Measurements from ENCODE around the gene CHAC1.

DNA sequence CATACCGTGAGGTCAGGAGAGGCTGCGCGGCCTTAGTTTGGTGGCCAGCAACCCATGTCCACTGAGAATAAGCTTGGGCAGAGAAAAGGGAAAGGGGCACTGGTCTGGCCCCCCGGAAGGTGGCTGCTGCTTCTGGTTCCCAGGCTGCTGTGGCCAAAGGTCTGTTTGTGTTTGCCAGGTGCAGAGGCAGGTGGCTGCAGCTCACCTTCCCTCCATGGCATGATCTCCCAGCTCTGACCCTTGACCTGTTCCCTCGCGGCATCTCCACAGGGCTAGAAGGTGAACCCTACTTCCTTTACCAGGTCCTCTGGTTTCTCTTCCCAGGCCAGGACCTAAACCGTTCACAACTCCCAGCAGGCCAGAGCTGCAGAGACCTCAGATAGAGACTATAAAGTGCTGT, 45.2 kb upstream of the CHAC1 start:
- TF ChIP-seq, protein P1, sequence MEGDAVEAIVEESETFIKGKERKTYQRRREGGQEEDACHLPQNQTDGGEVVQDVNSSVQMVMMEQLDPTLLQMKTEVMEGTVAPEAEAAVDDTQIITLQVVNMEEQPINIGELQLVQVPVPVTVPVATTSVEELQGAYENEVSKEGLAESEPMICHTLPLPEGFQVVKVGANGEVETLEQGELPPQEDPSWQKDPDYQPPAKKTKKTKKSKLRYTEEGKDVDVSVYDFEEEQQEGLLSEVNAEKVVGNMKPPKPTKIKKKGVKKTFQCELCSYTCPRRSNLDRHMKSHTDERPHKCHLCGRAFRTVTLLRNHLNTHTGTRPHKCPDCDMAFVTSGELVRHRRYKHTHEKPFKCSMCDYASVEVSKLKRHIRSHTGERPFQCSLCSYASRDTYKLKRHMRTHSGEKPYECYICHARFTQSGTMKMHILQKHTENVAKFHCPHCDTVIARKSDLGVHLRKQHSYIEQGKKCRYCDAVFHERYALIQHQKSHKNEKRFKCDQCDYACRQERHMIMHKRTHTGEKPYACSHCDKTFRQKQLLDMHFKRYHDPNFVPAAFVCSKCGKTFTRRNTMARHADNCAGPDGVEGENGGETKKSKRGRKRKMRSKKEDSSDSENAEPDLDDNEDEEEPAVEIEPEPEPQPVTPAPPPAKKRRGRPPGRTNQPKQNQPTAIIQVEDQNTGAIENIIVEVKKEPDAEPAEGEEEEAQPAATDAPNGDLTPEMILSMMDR (conservative IDR thresholded peaks at IDR 0.05; ENCODE audit: low read length), result no peak
- no peak for TF ChIP-seq EZH2phosphoT487 (IDR thresholded peaks at IDR 0.05; ENCODE audit: borderline replicate concordance, low read depth, low read length)

Measured in OCI-LY7 (cell line).